Muscle layer of duodenum (tissue), 2 donors: Measurements from ENCODE around the gene PCSK5.

Experiments used
- H3K27ac ChIP-seq: one replicate; pipeline ENCODE4 v1.7.0; 2013; ENCODE audit warnings: mild to moderate bottlenecking, low read length
- H3K27me3 ChIP-seq: one replicate; pipeline ENCODE4 v1.7.0; 2013; ENCODE audit warnings: low read depth, mild to moderate bottlenecking, control low read depth, low read length
- H3K36me3 ChIP-seq, 2 donors: one replicate each; pipeline ENCODE4 v1.7.0; 2013; ENCODE audit warnings: low read length in 2 of 2, control low read depth in 1 of 2, mild to moderate bottlenecking in 1 of 2; ENCODE audit not compliant: insufficient read depth in 2 of 2, control insufficient read depth in 1 of 2
- H3K4me1 ChIP-seq, 2 donors: one replicate each; pipeline ENCODE4 v1.7.0; 2013; ENCODE audit warnings: low read length in 2 of 2, mild to moderate bottlenecking in 2 of 2, control low read depth in 1 of 2, moderate library complexity in 1 of 2; ENCODE audit not compliant: insufficient read depth in 2 of 2, control insufficient read depth in 1 of 2
- H3K4me3 ChIP-seq, 2 donors: one replicate each; pipeline ENCODE4 v1.7.0; 2013; ENCODE audit warnings: low read length in 2 of 2, low read depth in 1 of 2, mild to moderate bottlenecking in 1 of 2
- H3K9me3 ChIP-seq, 2 donors: one replicate each; pipeline ENCODE4 v1.7.0; 2013; ENCODE audit warnings: low read length in 2 of 2, control low read depth in 1 of 2, mild to moderate bottlenecking in 1 of 2; ENCODE audit not compliant: control insufficient read depth in 1 of 2
- donor health status: healthy.

PCSK5 gene

GRCh38 chr9:75967556-75967955 is 77.1 kb downstream of the PCSK5 start:
- Histone ChIP-seq H3K4me1 (peaks cover 0 to 9% of the 10 kb centered on the region in 2 donors), H3K4me3 (no peak overlapping the region), H3K27ac (no peak overlapping the region), H3K36me3 (no peaks in the 10 kb centered on the region), H3K27me3 (no peaks in the 10 kb centered on the region), H3K9me3 (no peaks in the 10 kb centered on the region)

- Histone ChIP-seq H3K36me3 (no peaks in the 10 kb centered on the region), H3K4me1 (peaks cover 7 to 9% of the 10 kb centered on the region in 2 donors), H3K27ac (no peak overlapping the region), H3K4me3 (no peak overlapping the region), H3K27me3 (no peaks in the 10 kb centered on the region), H3K9me3 (no peaks in the 10 kb centered on the region)
Observed at GRCh38 chr9:75974016-75974766, 83.7 kb downstream of the PCSK5 start.

GRCh38 chr9:75975071-75975470 is 84.6 kb downstream of the PCSK5 start:
- Histone ChIP-seq H3K27me3 (no peaks in the 10 kb centered on the region), H3K27ac (no peak overlapping the region), H3K36me3 (no peaks in the 10 kb centered on the region), H3K4me3 (no peak overlapping the region), H3K4me1 (peaks cover 7 to 9% of the 10 kb centered on the region in 2 donors), H3K9me3 (no peaks in the 10 kb centered on the region)

- Histone ChIP-seq H3K27ac (no peak overlapping the region), H3K27me3 (no peaks in the 10 kb centered on the region), H3K4me3 (no peak overlapping the region), H3K9me3 (no peaks in the 10 kb centered on the region), H3K4me1 (peaks cover 7 to 9% of the 10 kb centered on the region in 2 donors), H3K36me3 (no peaks in the 10 kb centered on the region)
Observed at GRCh38 chr9:75976549-75976948, 86.1 kb downstream of the PCSK5 start.

GRCh38 chr9:75979362-75979761 is 88.9 kb downstream of the PCSK5 start:
- Histone ChIP-seq H3K27ac (no peak overlapping the region), H3K36me3 (no peaks in the 10 kb centered on the region), H3K9me3 (no peaks in the 10 kb centered on the region), H3K4me3 (no peak overlapping the region), H3K4me1 (peaks cover 7 to 12% of the 10 kb centered on the region in 2 donors), H3K27me3 (no peaks in the 10 kb centered on the region)

GRCh38 chr9:75983319-75984045 is 93.0 kb downstream of the PCSK5 start:
- Histone ChIP-seq H3K36me3 (peaks cover 5 to 12% of the 10 kb centered on the region in 2 donors), H3K27me3 (no peaks in the 10 kb centered on the region), H3K4me3 (no peak overlapping the region), H3K9me3 (no peaks in the 10 kb centered on the region), H3K27ac (peak overlapping the region; percentile 37), H3K4me1 (peaks cover 0 to 3% of the 10 kb centered on the region in 2 donors)

GRCh38 chr9:75985515-75985914 is 95.0 kb downstream of the PCSK5 start:
- no peak overlapping the region for H3K27ac ChIP-seq
- peaks cover 5 to 12% of the 10 kb centered on the region in 2 donors for H3K36me3 ChIP-seq
- H3K4me1 ChIP-seq: peaks cover 0 to 3% of the 10 kb centered on the region in 2 donors
- H3K27me3 ChIP-seq: no peaks in the 10 kb centered on the region
- no peaks in the 10 kb centered on the region for H3K9me3 ChIP-seq
- H3K4me3 ChIP-seq: no peak overlapping the region

GRCh38 chr9:75988663-75989062 is 98.2 kb downstream of the PCSK5 start:
- Histone ChIP-seq H3K9me3 (no peaks in the 10 kb centered on the region), H3K27me3 (no peaks in the 10 kb centered on the region), H3K27ac (no peak overlapping the region), H3K4me1 (no peaks in the 10 kb centered on the region), H3K4me3 (no peak overlapping the region), H3K36me3 (peaks cover 5 to 12% of the 10 kb centered on the region in 2 donors)

- H3K4me3 ChIP-seq: no peak overlapping the region
- H3K9me3 ChIP-seq: no peaks in the 10 kb centered on the region
- H3K27me3 ChIP-seq: no peaks in the 10 kb centered on the region
- H3K27ac ChIP-seq: no peak overlapping the region
- H3K4me1 ChIP-seq: no peaks in the 10 kb centered on the region
- peaks cover 5 to 12% of the 10 kb centered on the region in 2 donors for H3K36me3 ChIP-seq
Observed at GRCh38 chr9:75990156-75990555, 99.7 kb downstream of the PCSK5 start.

GRCh38 chr9:75990576-75991304 is 100.3 kb downstream of the PCSK5 start:
- Histone ChIP-seq H3K9me3 (no peaks in the 10 kb centered on the region), H3K27me3 (no peaks in the 10 kb centered on the region), H3K4me3 (no peak overlapping the region), H3K36me3 (peaks cover 5 to 12% of the 10 kb centered on the region in 2 donors), H3K27ac (no peak overlapping the region), H3K4me1 (peaks cover 0 to 2% of the 10 kb centered on the region in 2 donors)

- no peaks in the 10 kb centered on the region for H3K36me3 ChIP-seq
- peaks cover 5 to 13% of the 10 kb centered on the region in 2 donors for H3K4me1 ChIP-seq
- no peaks in the 10 kb centered on the region for H3K9me3 ChIP-seq
- no peak overlapping the region for H3K27ac ChIP-seq
- H3K27me3 ChIP-seq: no peaks in the 10 kb centered on the region
- no peak overlapping the region for H3K4me3 ChIP-seq
Observed at GRCh38 chr9:75992482-75993206, 102.2 kb downstream of the PCSK5 start.
